GM12873 (cell line): ENCODE data around the gene LENG9.

Experiments
- TF ChIP-seq, protein P1 (sequence below): IDR thresholded peaks from 2 replicates; pipeline ENCODE4 v1.5.1; 2012; ENCODE audit warnings: low read depth, mild to moderate bottlenecking, moderate library complexity, low read length, control low read depth; ENCODE audit not compliant: insufficient read depth; ENCODE audit errors: missing control alignments

Gene LENG9

DNA sequence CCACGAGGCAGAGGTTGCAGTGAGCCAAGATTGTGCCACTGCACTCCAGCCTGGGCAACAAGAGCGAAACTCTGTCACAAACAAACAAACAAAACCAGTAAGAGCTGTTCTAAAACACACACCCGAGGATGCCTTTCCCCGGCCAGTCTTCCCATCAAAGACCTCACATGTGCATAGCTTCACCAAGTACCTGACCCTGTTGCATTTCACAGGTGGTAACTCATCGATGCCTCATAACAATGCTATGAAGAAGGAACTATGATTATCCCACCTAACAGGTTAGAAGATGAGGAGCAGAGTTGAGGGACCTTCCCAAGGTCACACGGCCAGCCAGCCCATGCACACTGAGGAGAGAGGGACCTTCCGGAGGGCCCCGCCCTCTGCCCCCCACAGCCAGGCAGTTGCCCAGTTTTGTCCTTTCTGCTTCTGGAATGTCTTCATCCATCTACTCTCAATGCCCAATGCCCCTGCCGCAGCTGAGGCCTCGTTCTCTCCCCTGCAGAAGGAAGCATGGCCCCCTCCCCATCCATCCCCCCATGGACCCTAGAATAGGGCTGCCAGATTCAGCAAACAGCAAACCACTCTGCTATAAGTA, 31.3 kb downstream of the LENG9 start:
- TF ChIP-seq, protein P1, sequence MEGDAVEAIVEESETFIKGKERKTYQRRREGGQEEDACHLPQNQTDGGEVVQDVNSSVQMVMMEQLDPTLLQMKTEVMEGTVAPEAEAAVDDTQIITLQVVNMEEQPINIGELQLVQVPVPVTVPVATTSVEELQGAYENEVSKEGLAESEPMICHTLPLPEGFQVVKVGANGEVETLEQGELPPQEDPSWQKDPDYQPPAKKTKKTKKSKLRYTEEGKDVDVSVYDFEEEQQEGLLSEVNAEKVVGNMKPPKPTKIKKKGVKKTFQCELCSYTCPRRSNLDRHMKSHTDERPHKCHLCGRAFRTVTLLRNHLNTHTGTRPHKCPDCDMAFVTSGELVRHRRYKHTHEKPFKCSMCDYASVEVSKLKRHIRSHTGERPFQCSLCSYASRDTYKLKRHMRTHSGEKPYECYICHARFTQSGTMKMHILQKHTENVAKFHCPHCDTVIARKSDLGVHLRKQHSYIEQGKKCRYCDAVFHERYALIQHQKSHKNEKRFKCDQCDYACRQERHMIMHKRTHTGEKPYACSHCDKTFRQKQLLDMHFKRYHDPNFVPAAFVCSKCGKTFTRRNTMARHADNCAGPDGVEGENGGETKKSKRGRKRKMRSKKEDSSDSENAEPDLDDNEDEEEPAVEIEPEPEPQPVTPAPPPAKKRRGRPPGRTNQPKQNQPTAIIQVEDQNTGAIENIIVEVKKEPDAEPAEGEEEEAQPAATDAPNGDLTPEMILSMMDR = no peak

GRCh38 chr19:54431255-54431838, 32.2 kb downstream of the LENG9 start:
- TF ChIP-seq, protein P1 = no peak

- TF ChIP-seq, protein P1 = no peak
Observed at GRCh38 chr19:54430306-54431254, 33.0 kb downstream of the LENG9 start.

GRCh38 chr19:54429545-54430227, 33.9 kb downstream of the LENG9 start:
- TF ChIP-seq, protein P1 = no peak

GRCh38 chr19:54429176-54429495, 34.4 kb downstream of the LENG9 start:
- TF ChIP-seq, protein P1 = no peak

- TF ChIP-seq, protein P1 = no peak
Observed at GRCh38 chr19:54428323-54429175, 35.0 kb downstream of the LENG9 start.
